Activated CD4-positive, alpha-beta T cell treated with anti-CD3 and anti-CD28 coated beads, Interleukin-2, Interleukin-4, amounts not matched to agents 100 ng/mL and 50 ng/mL, durations not matched to agents 16 hours and 8 hours (primary cell): Measurements from ENCODE around the gene MPIG6B.
A peak's percentile ranks its signal among the peaks of the same experiment; 100 is the strongest.

ENCODE experiments used
- DNase-seq: peaks from one replicate; pipeline ENCODE4 v3.0.0-alpha.2; 2020; ENCODE audit warnings: low spot score

The MPIG6B gene

GRCh38 chr6:31767096-31767645 is 44.0 kb downstream of the MPIG6B start:
- DNase-seq: no peak

- DNase-seq: no peak
These were observed 45.4 kb downstream of the MPIG6B start for GRCh38 chr6:31768363-31769257.

GRCh38 chr6:31769684-31770371 is 46.7 kb downstream of the MPIG6B start:
- peak; percentile 89 for DNase-seq

- no peak for DNase-seq
These were observed 47.7 kb downstream of the MPIG6B start for GRCh38 chr6:31770860-31771259.

- DNase-seq: no peak
These were observed 48.8 kb downstream of the MPIG6B start for GRCh38 chr6:31771992-31772358.

- no peak for DNase-seq
These were observed 52.0 kb downstream of the MPIG6B start for GRCh38 chr6:31775184-31775583.

GRCh38 chr6:31775633-31776484 is 52.7 kb downstream of the MPIG6B start:
- no peak for DNase-seq
